ENCODE measurements around the gene SLC66A1. TPM values are rescaled to one million over a fixed set of nuclear protein-coding genes. Genes with fewer than 3 reads are reported as not detected.

SLC66A1 gene
- total RNA-seq, 2 experiments from 2014 or later, result 2.6 to 2.7 TPM

DNA sequence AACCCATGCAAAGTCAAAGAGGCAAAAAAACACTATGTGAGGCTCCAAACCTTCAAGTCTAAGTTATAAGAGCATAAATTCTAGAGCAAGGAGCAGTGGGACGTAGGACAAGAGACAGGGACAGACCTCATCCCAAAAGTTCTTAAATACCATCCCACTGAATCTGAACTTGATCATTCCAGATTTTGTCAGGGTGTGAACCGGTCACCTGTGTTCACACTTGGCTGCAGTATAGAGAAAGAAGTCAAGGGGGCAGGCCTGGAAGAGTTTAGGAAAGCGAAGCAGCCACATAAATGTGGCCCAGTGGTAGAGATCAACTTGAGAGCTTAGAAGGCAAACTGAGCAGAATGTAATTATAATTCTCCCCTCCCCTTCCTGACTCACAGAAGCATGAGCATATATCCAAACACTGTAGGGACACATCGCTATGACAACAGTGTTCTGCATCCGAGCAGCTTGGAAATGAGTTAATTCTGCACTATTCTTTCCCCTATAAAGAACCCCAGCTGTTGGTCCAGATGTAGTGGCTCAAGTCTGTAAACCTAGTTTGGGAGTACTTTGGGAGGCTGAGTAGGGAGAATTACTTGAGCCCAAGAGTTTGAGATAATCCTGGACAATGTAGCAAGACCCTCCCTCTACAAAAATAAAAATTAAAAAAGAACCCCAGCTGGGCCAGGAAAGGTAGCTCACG, 2.9 kb upstream of the SLC66A1 start:
- no peak for DNase-seq
- intact Hi-C loops (cut with micrococcal nuclease), result no loop called here
- H3K36me3 Mint-ChIP-seq (ENCODE audit: low read depth), result peaks cover 12% of the 10 kb centered on the region
- peaks cover 17% of the 10 kb centered on the region for H3K4me1 Mint-ChIP-seq (ENCODE audit: low read depth)
- CTCF ChIA-PET, result interaction anchor here (0.6 kb wide), 1 partner anchor 37 kb away, joined by 3 read pairs; no protein-coding TSS in a partner anchor
- H3K27ac Mint-ChIP-seq, result no peak overlapping the region
- no peak overlapping the region for H3K4me3 Mint-ChIP-seq
- H3K9me3 Mint-ChIP-seq, result no peaks in the 10 kb centered on the region
- no peaks in the 10 kb centered on the region for H3K27me3 Mint-ChIP-seq (ENCODE audit: low read depth)

DNA sequence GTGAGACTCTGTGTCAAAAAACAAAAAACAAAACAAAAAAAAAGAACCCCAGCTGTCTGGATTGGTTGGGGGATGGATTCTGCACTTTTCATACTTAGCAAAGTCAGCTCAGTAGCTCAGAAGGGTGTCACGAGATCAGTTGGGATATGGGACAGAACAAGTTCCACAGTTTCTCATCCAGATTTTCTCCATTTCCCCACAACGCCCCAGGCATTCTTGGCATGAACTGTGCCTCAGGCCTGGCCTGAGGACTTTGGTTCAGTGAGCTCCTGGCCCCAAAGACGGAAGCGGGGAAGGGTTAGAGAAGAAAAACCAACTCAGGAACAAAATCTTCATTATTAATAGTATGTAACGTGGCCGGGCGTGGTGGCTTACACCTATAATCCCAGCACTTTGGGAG, 2.1 kb upstream of the SLC66A1 start:
- CTCF ChIA-PET, result interaction anchor here (0.6 to 1.3 kb wide), 2 partner anchors 37 to 397 kb away, joined by 3 read pairs; no protein-coding TSS in a partner anchor
- no peak overlapping the region for H3K4me3 Mint-ChIP-seq
- H3K4me1 Mint-ChIP-seq (ENCODE audit: low read depth), result peaks cover 17% of the 10 kb centered on the region
- H3K9me3 Mint-ChIP-seq, result no peaks in the 10 kb centered on the region
- H3K27me3 Mint-ChIP-seq (ENCODE audit: low read depth), result no peaks in the 10 kb centered on the region
- DNase-seq, result no peak
- no peak overlapping the region for H3K27ac Mint-ChIP-seq
- intact Hi-C loops (cut with micrococcal nuclease), result no loop called here
- H3K36me3 Mint-ChIP-seq (ENCODE audit: low read depth), result peaks cover 8% of the 10 kb centered on the region

DNA sequence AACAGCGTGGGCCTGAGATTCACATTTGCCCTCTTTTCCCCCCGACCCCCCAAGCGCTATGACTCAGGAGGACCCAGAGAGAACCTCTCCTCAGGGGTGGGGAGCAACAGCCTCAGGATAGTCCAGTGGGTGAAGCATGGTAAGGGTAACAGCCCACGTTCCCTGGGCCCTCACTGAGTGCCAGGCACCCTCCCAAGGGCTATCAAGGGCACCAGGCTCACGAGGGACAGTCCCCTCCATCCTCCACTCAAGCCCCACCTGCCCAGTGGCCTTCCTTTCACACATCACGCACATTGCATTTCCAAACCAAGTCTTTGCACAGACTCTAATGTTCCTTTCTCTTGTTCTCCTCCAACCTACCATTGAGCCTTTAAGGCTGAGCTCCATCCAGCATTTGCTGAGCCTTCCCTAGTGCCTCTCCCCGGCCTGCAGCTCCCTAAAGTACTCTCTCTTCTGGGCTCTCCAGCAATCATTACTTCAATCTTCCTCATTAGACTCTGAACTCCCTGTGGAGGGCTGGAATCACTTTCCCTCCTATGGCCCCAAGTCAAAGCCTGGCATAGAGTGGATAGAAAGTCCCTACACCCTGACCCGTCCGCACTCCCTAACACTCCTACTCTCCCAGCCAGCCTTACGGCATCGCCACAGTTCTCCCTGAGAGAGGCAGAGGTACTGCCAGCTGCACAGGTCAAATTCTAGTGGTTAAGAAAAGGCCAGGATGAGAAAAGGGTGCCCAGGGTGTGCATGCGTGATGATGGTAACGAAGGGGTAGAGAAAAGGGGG, 1.2 kb upstream of the SLC66A1 start:
- DNase-seq, result no peak
- H3K4me3 Mint-ChIP-seq, result peak overlapping the region; percentile 83
- H3K36me3 Mint-ChIP-seq (ENCODE audit: low read depth), result peaks cover 4% of the 10 kb centered on the region
- intact Hi-C loops (cut with micrococcal nuclease), result no loop called here
- CTCF ChIA-PET, result interaction anchor here (0.6 to 1.3 kb wide), 3 partner anchors 46 to 398 kb away, joined by 3 to 4 read pairs (median 3); no protein-coding TSS in a partner anchor
- H3K27ac Mint-ChIP-seq, result no peak overlapping the region
- peaks cover 22% of the 10 kb centered on the region for H3K4me1 Mint-ChIP-seq (ENCODE audit: low read depth)
- H3K27me3 Mint-ChIP-seq (ENCODE audit: low read depth), result no peaks in the 10 kb centered on the region
- H3K9me3 Mint-ChIP-seq, result no peaks in the 10 kb centered on the region

DNA sequence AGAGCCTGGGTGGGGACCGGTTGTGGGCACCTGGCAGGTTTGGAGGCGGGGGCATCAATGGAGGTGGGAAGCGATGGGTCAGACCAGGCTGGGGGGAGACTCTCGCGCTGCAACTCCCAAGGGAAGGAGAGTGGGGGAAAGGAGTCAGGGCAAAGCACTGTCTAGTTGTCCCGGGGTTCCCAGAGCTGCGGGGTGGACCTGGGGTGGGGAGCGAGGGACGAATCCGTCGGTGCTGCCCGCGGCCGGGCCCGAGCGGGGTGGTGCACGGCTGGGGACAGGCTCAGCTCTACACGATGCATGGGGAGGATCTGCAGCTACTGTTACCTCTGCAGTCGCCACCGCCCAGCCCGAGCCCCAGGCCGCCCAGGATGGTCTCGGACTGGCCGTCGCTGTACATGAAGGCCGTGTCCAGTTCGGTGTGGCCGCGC, 609 bp upstream of the SLC66A1 start:
- CTCF ChIA-PET, result interaction anchor here (0.7 kb wide), 1 partner anchor 47 kb away, joined by 3 read pairs; no protein-coding TSS in a partner anchor
- peak overlapping the region; percentile 83 for H3K4me3 Mint-ChIP-seq
- H3K4me1 Mint-ChIP-seq (ENCODE audit: low read depth), result peaks cover 25% of the 10 kb centered on the region
- intact Hi-C loops (cut with micrococcal nuclease), result no loop called here
- peaks cover 4% of the 10 kb centered on the region for H3K36me3 Mint-ChIP-seq (ENCODE audit: low read depth)
- H3K27ac Mint-ChIP-seq, result no peak overlapping the region
- H3K9me3 Mint-ChIP-seq, result no peaks in the 10 kb centered on the region
- DNase-seq, result peak; percentile 27
- no peaks in the 10 kb centered on the region for H3K27me3 Mint-ChIP-seq (ENCODE audit: low read depth)

DNA sequence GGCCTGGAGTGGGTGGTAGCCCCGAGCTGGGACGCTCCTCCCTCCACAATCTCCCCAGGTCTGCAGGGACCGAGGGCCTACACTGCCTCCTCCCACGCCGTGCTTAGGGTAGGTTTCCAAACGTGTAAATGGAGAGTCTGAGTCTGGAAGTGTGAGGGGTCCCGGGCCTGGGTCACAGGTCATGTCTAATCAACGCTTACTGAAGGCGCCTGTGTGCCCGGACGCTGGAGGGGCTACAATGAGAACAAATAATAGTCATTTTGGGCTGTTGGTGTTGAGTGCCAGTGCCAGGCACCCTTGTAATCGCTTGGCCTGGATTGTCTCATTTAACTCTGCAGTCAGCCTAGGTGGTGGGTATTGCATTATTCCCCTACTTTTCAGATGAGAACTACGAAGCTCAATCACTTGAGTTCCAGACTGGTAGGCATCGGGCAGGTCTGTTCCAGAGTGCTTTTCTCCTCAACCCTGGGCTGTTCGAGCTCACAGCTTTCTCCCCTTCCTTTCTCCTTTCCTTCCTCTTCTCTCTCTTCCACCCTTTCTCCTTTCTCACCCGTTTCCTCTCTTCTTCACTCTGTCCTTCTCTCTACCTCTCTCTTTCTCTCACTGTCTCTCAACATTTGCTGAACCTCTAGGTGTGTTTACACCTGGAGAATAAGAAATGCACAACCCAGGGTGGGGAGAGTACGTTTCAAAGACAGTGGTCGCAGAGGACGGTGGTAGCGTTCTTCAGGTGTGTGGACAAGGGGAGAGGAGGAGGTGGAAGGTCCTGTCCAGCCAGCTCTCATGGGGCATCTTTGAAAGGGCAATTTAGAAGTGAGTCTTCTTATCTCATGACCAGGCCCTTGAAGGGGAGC, 883 bp downstream of the SLC66A1 start:
- CTCF ChIA-PET, result interaction anchor here (1.0 to 1.2 kb wide), 2 partner anchors 338 to 341 kb away, joined by 3 read pairs; no protein-coding TSS in a partner anchor
- H3K9me3 Mint-ChIP-seq, result no peaks in the 10 kb centered on the region
- peak overlapping the region; percentile 74 for H3K4me3 Mint-ChIP-seq
- intact Hi-C loops (cut with micrococcal nuclease), result loop anchor here (1.0 kb wide), 1 partner anchor 283 kb away; a partner anchor contains a TSS
- no peaks in the 10 kb centered on the region for H3K27me3 Mint-ChIP-seq (ENCODE audit: low read depth)
- no peak for DNase-seq
- no peak overlapping the region for H3K27ac Mint-ChIP-seq
- no peaks in the 10 kb centered on the region for H3K36me3 Mint-ChIP-seq (ENCODE audit: low read depth)
- peaks cover 25% of the 10 kb centered on the region for H3K4me1 Mint-ChIP-seq (ENCODE audit: low read depth)

DNA sequence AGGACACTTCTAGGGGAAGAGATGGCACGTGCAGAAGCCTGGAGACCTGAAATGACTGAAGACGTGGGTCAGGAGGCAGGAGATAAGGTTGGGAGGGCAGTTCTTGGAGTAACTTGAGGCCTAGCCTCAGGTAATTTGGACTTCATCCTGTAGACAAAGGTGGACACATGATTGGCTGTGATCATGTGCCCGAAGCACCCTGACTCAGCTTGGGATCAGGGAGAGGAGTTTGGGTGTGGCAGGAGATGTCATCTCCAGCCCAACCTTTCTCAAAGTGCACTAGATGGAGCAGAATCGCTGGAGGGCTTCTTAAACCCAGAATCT, 1.5 kb downstream of the SLC66A1 start:
- DNase-seq, result no peak
- intact Hi-C loops (cut with micrococcal nuclease), result no loop called here
- CTCF ChIA-PET, result interaction anchor here (1.0 to 1.2 kb wide), 2 partner anchors 337 to 340 kb away, joined by 3 read pairs; no protein-coding TSS in a partner anchor
- H3K9me3 Mint-ChIP-seq, result no peaks in the 10 kb centered on the region
- no peak overlapping the region for H3K27ac Mint-ChIP-seq
- H3K4me1 Mint-ChIP-seq (ENCODE audit: low read depth), result peaks cover 25% of the 10 kb centered on the region
- no peak overlapping the region for H3K4me3 Mint-ChIP-seq
- no peaks in the 10 kb centered on the region for H3K36me3 Mint-ChIP-seq (ENCODE audit: low read depth)
- no peaks in the 10 kb centered on the region for H3K27me3 Mint-ChIP-seq (ENCODE audit: low read depth)

DNA sequence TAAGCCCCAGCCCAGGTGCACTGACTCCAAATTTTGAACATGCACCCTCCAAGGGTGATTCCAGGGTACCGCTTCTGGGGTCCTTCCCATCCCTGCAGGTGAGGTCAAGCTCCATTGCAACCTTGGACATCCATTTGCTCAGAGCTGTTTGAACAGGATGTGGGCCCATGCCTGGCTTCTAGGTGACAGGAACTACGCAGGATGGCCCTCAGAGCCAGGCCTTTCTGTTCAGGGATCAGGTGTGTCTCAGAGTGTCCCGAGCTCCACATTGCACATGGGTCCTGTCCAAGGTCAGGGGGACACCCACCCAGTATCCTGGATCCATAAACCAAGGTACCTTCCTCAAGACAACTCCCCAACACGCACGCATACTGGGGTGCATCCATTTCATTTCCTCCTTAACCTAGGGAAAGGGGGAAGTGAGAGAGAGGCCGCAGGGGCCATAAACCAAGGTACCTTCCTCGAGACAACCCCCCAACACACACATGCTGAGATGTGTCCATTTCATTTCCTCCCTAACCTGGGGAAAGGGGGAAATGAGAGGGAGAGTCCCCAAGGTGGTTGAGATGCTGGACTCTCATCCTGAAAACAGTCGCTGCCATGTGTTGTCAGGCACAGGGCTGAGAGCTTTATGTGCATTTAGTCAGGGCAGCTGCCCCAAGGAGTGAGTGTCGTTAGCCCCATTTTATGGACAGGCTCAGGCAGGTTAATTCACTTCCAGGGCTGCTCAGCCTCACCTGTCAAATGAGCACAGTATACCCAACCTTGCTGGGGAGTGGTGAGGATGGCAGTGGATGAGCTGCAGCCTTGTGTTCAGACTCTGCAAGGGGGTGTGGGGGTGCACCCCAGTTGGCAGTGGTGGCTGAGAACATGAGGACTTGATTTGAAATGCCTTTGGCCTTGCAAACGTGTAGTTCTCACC, 2.1 kb downstream of the SLC66A1 start:
- no peaks in the 10 kb centered on the region for H3K9me3 Mint-ChIP-seq
- CTCF ChIA-PET, result interaction anchor here (1.2 kb wide), 1 partner anchor 337 kb away, joined by 3 read pairs; no protein-coding TSS in a partner anchor
- H3K4me1 Mint-ChIP-seq (ENCODE audit: low read depth), result peaks cover 25% of the 10 kb centered on the region
- no peak overlapping the region for H3K4me3 Mint-ChIP-seq
- H3K27me3 Mint-ChIP-seq (ENCODE audit: low read depth), result no peaks in the 10 kb centered on the region
- H3K36me3 Mint-ChIP-seq (ENCODE audit: low read depth), result no peaks in the 10 kb centered on the region
- intact Hi-C loops (cut with micrococcal nuclease), result no loop called here
- DNase-seq, result no peak
- H3K27ac Mint-ChIP-seq, result no peak overlapping the region

DNA sequence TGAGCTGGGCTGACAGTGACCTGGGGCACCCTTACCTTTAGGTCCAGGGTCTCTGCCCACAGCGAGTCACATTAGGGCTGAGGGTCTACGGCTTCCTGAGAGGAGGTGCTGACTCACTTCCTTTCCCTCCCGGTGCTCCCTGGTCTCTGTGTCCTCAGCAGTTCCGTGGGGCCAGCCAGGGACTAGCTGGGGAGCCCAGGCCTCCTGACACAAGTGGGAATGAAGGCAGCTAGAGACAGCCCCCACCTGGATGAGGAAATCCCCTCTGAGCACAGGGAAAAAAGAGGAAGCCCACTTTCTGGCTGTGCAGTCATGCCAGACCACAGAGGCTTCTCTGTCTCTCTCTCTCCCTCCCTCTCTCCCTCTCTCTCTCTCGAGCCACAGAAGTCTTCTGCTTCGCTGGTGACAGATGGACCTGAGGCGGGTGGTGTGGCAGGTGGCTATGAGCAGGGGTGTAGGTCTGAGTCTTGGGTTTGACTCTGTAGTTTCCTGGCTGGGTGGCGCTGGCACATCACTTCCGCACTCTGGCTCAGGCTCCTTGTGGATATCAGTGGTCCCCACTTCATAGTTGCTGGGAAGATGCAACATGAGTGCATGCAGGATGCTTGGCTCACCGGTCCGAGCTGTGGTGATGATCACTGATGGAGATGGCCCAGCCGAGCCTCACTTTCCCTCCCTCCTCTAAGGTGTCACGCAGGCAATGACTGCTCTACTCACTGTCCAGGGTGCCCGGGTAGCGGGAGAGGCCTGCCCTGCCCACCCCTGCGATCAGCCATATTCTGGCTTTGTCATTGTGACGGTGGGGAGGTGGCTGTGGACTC, 3.5 kb downstream of the SLC66A1 start:
- intact Hi-C loops (cut with micrococcal nuclease), result no loop called here
- H3K36me3 Mint-ChIP-seq (ENCODE audit: low read depth), result no peaks in the 10 kb centered on the region
- CTCF ChIA-PET, result no interaction called here
- no peak overlapping the region for H3K4me3 Mint-ChIP-seq
- DNase-seq, result no peak
- no peak overlapping the region for H3K27ac Mint-ChIP-seq
- H3K9me3 Mint-ChIP-seq, result no peaks in the 10 kb centered on the region
- peaks cover 22% of the 10 kb centered on the region for H3K4me1 Mint-ChIP-seq (ENCODE audit: low read depth)
- H3K27me3 Mint-ChIP-seq (ENCODE audit: low read depth), result no peaks in the 10 kb centered on the region

DNA sequence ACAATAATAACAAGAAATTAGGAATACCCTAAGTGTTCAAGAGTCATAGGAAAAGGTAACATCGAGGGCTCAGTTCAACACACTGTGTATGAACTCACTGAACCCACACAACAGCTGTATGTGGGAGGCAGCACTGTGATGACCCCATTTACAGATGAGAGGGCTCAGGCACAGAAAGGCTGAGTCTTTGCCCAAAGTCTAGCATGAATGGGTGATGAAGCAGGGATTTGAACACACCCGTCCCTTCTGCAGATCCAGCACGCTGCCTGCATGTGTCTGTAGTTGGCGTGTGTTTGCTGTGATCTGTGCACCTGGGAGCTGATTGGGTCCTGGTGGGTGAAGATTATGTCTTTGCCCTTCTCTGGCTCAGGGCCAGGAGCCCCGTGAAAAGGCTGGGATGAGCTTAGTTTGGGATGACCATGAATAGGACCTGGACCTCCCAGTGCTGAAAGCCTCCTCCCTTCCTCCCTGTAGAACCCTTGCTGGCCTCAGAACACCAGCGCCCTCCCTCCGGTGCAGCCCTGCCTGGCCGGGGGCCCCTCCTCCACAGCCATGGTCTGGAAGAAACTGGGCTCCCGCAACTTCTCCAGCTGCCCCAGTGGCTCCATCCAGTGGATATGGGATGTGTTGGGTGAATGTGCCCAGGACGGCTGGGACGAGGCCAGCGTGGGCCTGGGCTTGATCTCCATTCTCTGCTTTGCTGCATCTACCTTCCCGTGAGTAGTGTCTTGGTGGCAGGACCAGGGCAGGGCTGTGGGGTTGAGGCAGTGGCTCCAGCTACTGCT, 5.2 kb downstream of the SLC66A1 start:
- intact Hi-C loops (cut with micrococcal nuclease), result no loop called here
- CTCF ChIA-PET, result interaction anchor here (0.6 kb wide), 1 partner anchor 181 kb away, joined by 4 read pairs; no protein-coding TSS in a partner anchor
- DNase-seq, result no peak
- Mint-ChIP-seq H3K36me3 (ENCODE audit: low read depth) (no peaks in the 10 kb centered on the region), H3K27me3 (ENCODE audit: low read depth) (no peaks in the 10 kb centered on the region), H3K4me1 (ENCODE audit: low read depth) (peaks cover 16% of the 10 kb centered on the region), H3K9me3 (no peaks in the 10 kb centered on the region), H3K27ac (no peak overlapping the region), H3K4me3 (no peak overlapping the region)

DNA sequence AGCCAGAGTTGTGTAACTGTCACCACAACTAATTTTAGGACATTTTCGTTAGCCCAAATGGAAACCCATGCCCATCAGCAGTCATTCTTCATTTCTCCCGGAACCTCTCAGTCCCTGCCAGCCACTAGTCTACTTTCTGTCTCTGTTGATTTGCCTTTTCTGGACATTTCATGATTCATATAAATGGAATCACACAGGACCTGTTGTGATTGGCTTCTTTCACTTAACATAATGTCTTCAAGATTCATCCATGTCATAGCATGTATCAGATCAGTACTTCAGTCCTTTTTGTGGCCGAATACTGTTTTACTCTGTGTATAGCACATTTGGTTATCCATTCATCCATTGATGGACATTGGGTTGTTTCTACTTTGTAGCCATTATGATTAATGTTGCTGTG, 7.1 kb downstream of the SLC66A1 start:
- Mint-ChIP-seq H3K4me3 (no peak overlapping the region), H3K36me3 (ENCODE audit: low read depth) (no peaks in the 10 kb centered on the region), H3K27me3 (ENCODE audit: low read depth) (no peaks in the 10 kb centered on the region), H3K27ac (no peak overlapping the region), H3K4me1 (ENCODE audit: low read depth) (peaks cover 8% of the 10 kb centered on the region), H3K9me3 (no peaks in the 10 kb centered on the region)
- intact Hi-C loops (cut with micrococcal nuclease), result no loop called here
- CTCF ChIA-PET, result no interaction called here
- DNase-seq, result no peak

Measured in activated naive CD4-positive, alpha-beta T cell treated with anti-CD3 and anti-CD28 coated beads for 36 hours (primary cell).